ENCODE data around the gene HNRNPU.

The HNRNPU gene

DNA sequence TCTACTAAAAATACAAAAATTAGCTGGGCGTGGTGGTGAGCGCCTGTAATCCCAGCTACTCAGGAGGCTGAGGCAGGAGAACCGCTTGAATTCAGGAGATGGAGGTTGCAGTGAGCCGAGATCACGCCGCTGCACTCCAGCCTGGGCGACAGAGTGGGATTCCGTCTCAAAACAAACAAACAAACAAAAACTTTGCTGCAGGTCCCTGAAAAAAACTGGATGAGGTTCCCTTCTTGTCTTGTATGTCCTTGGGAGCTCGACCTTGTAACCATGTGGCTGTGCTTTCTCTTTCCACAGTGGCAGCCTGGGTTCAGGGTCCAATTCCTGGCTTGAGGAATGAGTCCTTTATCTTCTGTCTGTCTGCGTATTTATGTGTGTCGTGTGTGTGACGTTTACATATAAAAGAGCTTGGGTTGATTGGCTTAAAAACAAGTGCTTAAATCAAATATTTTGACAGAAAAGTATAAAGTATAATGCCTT lies 46.9 kb downstream of the HNRNPU start:
- Histone ChIP-seq H3K4me1 (ENCODE audit: control insufficient read depth in 1 of 2, insufficient read depth in 2 of 2, low read length in 2 of 2) (no peaks in the 10 kb centered on the region), H3K27ac (ENCODE audit: low read length) (no peak overlapping the region), H3K9me3 (ENCODE audit: control insufficient read depth in 1 of 2, low read length in 2 of 2) (no peaks in the 10 kb centered on the region), H3K4me3 (ENCODE audit: low read depth in 1 of 2, low read length in 2 of 2) (no peak overlapping the region), H3K27me3 (ENCODE audit: low read depth, low read length) (no peaks in the 10 kb centered on the region), H3K36me3 (ENCODE audit: control insufficient read depth in 1 of 2, insufficient read depth in 2 of 2, low read length in 2 of 2) (no peaks in the 10 kb centered on the region)

DNA sequence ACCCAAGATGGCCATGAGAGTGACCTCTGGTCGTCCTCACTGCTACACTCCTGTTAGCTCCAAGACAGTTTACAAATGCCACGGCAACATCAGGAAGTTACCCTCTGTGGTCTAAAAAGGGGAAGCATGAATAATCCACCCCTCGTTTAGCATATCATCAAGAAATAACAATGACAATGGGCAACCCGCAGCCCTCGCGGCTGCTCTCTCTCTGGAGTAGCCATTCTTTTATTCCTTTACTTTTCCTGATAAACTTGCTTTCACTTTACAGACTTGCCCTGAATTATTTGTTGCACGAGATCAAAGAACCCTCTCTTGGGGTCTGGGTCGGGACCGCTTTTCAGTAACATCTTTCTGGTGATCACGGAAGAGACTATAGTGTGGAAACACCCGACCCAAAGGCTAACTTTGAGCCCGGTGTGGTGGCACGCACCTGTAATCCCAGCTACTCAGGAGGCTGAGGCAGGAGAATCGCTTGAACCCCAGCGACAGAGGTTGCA lies 48.7 kb downstream of the HNRNPU start:
- no peaks in the 10 kb centered on the region for H3K36me3 ChIP-seq (ENCODE audit: control insufficient read depth in 1 of 2, insufficient read depth in 2 of 2, low read length in 2 of 2)
- H3K4me1 ChIP-seq (ENCODE audit: control insufficient read depth in 1 of 2, insufficient read depth in 2 of 2, low read length in 2 of 2), result no peaks in the 10 kb centered on the region
- H3K4me3 ChIP-seq (ENCODE audit: low read depth in 1 of 2, low read length in 2 of 2), result peak overlapping the region in 1 of 2 donors; percentile 24
- no peaks in the 10 kb centered on the region for H3K9me3 ChIP-seq (ENCODE audit: control insufficient read depth in 1 of 2, low read length in 2 of 2)
- H3K27ac ChIP-seq (ENCODE audit: low read length), result no peak overlapping the region
- H3K27me3 ChIP-seq (ENCODE audit: low read depth, low read length), result no peaks in the 10 kb centered on the region

- Histone ChIP-seq H3K4me3 (ENCODE audit: low read depth in 1 of 2, low read length in 2 of 2) (no peak overlapping the region), H3K9me3 (ENCODE audit: control insufficient read depth in 1 of 2, low read length in 2 of 2) (no peaks in the 10 kb centered on the region), H3K36me3 (ENCODE audit: control insufficient read depth in 1 of 2, insufficient read depth in 2 of 2, low read length in 2 of 2) (no peaks in the 10 kb centered on the region), H3K27me3 (ENCODE audit: low read depth, low read length) (no peaks in the 10 kb centered on the region), H3K27ac (ENCODE audit: low read length) (no peak overlapping the region), H3K4me1 (ENCODE audit: control insufficient read depth in 1 of 2, insufficient read depth in 2 of 2, low read length in 2 of 2) (no peaks in the 10 kb centered on the region)
These were observed 51.0 kb downstream of the HNRNPU start for GRCh38 chr1:244813327-244813726.

DNA sequence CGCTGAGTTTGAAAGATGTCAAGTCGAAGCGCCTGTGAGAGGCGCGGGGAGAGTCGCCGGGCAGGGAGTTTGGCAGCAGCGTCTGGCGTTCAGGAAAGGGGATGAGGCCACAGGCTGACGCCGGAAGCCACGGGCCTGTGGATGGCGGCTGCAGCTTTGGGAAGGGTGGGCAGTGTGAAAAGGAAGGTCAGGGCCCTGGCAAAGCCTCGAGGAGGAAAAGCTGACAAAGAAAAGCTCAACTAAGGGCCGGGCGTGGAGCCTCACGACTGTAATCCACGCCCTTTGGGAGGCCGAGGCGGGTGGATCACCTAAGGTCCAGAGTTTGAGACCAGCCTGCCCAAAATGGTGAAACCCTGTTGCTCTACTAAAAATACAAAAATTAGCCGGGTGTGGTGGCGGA lies 54.1 kb downstream of the HNRNPU start:
- Histone ChIP-seq H3K4me3 (ENCODE audit: low read depth in 1 of 2, low read length in 2 of 2) (no peak overlapping the region), H3K36me3 (ENCODE audit: control insufficient read depth in 1 of 2, insufficient read depth in 2 of 2, low read length in 2 of 2) (no peaks in the 10 kb centered on the region), H3K9me3 (ENCODE audit: control insufficient read depth in 1 of 2, low read length in 2 of 2) (no peaks in the 10 kb centered on the region), H3K27me3 (ENCODE audit: low read depth, low read length) (no peaks in the 10 kb centered on the region), H3K4me1 (ENCODE audit: control insufficient read depth in 1 of 2, insufficient read depth in 2 of 2, low read length in 2 of 2) (no peaks in the 10 kb centered on the region), H3K27ac (ENCODE audit: low read length) (no peak overlapping the region)

- H3K27ac ChIP-seq (ENCODE audit: low read length), result no peak overlapping the region
- no peaks in the 10 kb centered on the region for H3K36me3 ChIP-seq (ENCODE audit: control insufficient read depth in 1 of 2, insufficient read depth in 2 of 2, low read length in 2 of 2)
- no peaks in the 10 kb centered on the region for H3K9me3 ChIP-seq (ENCODE audit: control insufficient read depth in 1 of 2, low read length in 2 of 2)
- no peaks in the 10 kb centered on the region for H3K4me1 ChIP-seq (ENCODE audit: control insufficient read depth in 1 of 2, insufficient read depth in 2 of 2, low read length in 2 of 2)
- no peak overlapping the region for H3K4me3 ChIP-seq (ENCODE audit: low read depth in 1 of 2, low read length in 2 of 2)
- no peaks in the 10 kb centered on the region for H3K27me3 ChIP-seq (ENCODE audit: low read depth, low read length)
These were observed 57.2 kb downstream of the HNRNPU start for GRCh38 chr1:244807138-244807537.

DNA sequence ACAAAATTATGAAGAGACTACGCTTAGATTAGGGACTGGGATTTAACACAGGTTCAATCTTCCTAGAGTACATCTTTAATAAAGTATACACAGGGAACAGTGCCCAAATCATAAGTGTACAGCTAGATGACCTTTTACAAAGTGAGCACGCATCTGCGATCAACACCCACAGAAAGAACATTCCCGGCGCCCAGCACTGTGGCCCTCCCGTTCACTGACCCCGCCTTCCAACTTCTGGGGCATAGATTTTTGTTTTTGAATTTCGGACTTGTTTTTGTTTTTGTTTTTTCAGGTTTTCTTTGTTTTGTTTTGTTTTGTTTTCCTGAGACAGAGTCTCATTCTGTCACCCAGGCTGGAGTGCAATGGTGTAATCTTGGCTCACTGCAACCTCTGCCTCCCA lies 59.5 kb downstream of the HNRNPU start:
- Histone ChIP-seq H3K36me3 (ENCODE audit: control insufficient read depth in 1 of 2, insufficient read depth in 2 of 2, low read length in 2 of 2) (no peaks in the 10 kb centered on the region), H3K27me3 (ENCODE audit: low read depth, low read length) (no peaks in the 10 kb centered on the region), H3K27ac (ENCODE audit: low read length) (no peak overlapping the region), H3K4me1 (ENCODE audit: control insufficient read depth in 1 of 2, insufficient read depth in 2 of 2, low read length in 2 of 2) (no peaks in the 10 kb centered on the region), H3K4me3 (ENCODE audit: low read depth in 1 of 2, low read length in 2 of 2) (no peak overlapping the region), H3K9me3 (ENCODE audit: control insufficient read depth in 1 of 2, low read length in 2 of 2) (no peaks in the 10 kb centered on the region)

GRCh38 chr1:244802556-244803239 lies 61.6 kb downstream of the HNRNPU start:
- Histone ChIP-seq H3K4me1 (ENCODE audit: control insufficient read depth in 1 of 2, insufficient read depth in 2 of 2, low read length in 2 of 2) (no peaks in the 10 kb centered on the region), H3K9me3 (ENCODE audit: control insufficient read depth in 1 of 2, low read length in 2 of 2) (no peaks in the 10 kb centered on the region), H3K27ac (ENCODE audit: low read length) (no peak overlapping the region), H3K27me3 (ENCODE audit: low read depth, low read length) (no peaks in the 10 kb centered on the region), H3K4me3 (ENCODE audit: low read depth in 1 of 2, low read length in 2 of 2) (no peak overlapping the region), H3K36me3 (ENCODE audit: control insufficient read depth in 1 of 2, insufficient read depth in 2 of 2, low read length in 2 of 2) (no peaks in the 10 kb centered on the region)

GRCh38 chr1:244802041-244802440 lies 62.3 kb downstream of the HNRNPU start:
- no peak overlapping the region for H3K27ac ChIP-seq (ENCODE audit: low read length)
- no peaks in the 10 kb centered on the region for H3K36me3 ChIP-seq (ENCODE audit: control insufficient read depth in 1 of 2, insufficient read depth in 2 of 2, low read length in 2 of 2)
- H3K9me3 ChIP-seq (ENCODE audit: control insufficient read depth in 1 of 2, low read length in 2 of 2), result no peaks in the 10 kb centered on the region
- no peaks in the 10 kb centered on the region for H3K4me1 ChIP-seq (ENCODE audit: control insufficient read depth in 1 of 2, insufficient read depth in 2 of 2, low read length in 2 of 2)
- H3K27me3 ChIP-seq (ENCODE audit: low read depth, low read length), result no peaks in the 10 kb centered on the region
- no peak overlapping the region for H3K4me3 ChIP-seq (ENCODE audit: low read depth in 1 of 2, low read length in 2 of 2)

DNA sequence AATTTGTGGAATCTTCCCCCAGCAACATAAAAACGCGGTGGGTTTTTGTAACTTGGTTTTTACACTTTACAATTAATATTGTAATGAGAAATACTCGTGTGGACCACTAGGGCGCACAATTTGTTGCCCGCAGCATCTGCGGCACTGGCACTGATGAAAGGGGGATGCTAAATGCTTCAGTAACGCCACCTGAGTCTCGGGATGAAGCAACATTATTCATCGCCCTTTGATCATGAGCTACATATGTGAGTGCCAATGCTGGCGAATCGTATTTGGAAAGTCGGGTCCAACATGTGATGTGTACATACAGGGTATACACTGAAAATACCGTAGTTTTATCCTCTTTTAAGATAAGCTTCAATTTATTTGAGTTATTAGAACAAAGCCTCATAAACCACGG lies 63.1 kb downstream of the HNRNPU start:
- H3K9me3 ChIP-seq (ENCODE audit: control insufficient read depth in 1 of 2, low read length in 2 of 2), result no peaks in the 10 kb centered on the region
- H3K36me3 ChIP-seq (ENCODE audit: control insufficient read depth in 1 of 2, insufficient read depth in 2 of 2, low read length in 2 of 2), result no peaks in the 10 kb centered on the region
- no peak overlapping the region for H3K4me3 ChIP-seq (ENCODE audit: low read depth in 1 of 2, low read length in 2 of 2)
- no peak overlapping the region for H3K27ac ChIP-seq (ENCODE audit: low read length)
- no peaks in the 10 kb centered on the region for H3K27me3 ChIP-seq (ENCODE audit: low read depth, low read length)
- no peaks in the 10 kb centered on the region for H3K4me1 ChIP-seq (ENCODE audit: control insufficient read depth in 1 of 2, insufficient read depth in 2 of 2, low read length in 2 of 2)

- Histone ChIP-seq H3K4me3 (ENCODE audit: low read depth in 1 of 2, low read length in 2 of 2) (no peak overlapping the region), H3K27me3 (ENCODE audit: low read depth, low read length) (no peaks in the 10 kb centered on the region), H3K27ac (ENCODE audit: low read length) (no peak overlapping the region), H3K4me1 (ENCODE audit: control insufficient read depth in 1 of 2, insufficient read depth in 2 of 2, low read length in 2 of 2) (no peaks in the 10 kb centered on the region), H3K9me3 (ENCODE audit: control insufficient read depth in 1 of 2, low read length in 2 of 2) (no peaks in the 10 kb centered on the region), H3K36me3 (ENCODE audit: control insufficient read depth in 1 of 2, insufficient read depth in 2 of 2, low read length in 2 of 2) (no peaks in the 10 kb centered on the region)
These were observed 63.5 kb downstream of the HNRNPU start for GRCh38 chr1:244800821-244801220.
